Measurements from ENCODE around the gene KLK15.
"Not testable (repeated sequence)": the region's sequence is repeated elsewhere in the genome, so short reads cannot be mapped to it uniquely, and the experiment has no call there.

The KLK15 gene

GRCh38 chr19:50821248-50821612 is 12.1 kb downstream of the KLK15 start:
- DNase-seq (ENCODE audit: low read depth, low spot score) = no peak

- DNase-seq (ENCODE audit: low read depth, low spot score) = no peak
These were observed 12.7 kb downstream of the KLK15 start for GRCh38 chr19:50820549-50821247.

GRCh38 chr19:50820086-50820485 is 13.3 kb downstream of the KLK15 start:
- DNase-seq (ENCODE audit: low read depth, low spot score) = no peak

DNA sequence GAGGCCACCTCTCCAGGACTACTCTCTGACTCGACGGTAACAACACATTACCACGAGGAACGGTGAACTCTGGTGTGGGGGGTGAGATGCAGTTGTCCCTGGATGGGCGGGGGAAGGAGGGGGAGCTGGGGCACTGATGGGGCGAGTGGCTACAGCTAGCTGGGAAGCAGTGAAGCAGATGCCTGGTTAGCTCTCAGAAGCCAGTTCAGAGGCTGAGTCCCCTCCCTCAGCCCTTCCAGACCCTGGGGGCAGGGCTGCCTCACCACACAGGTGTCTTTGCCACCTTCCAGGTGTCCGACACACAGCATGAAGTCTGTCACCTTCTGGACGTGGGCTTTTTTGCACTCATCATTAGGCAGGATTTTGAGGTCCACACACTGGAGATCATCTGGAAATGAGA is 13.7 kb downstream of the KLK15 start:
- DNase-seq (ENCODE audit: low read depth, low spot score) = no peak

- DNase-seq (ENCODE audit: low read depth, low spot score) = no peak
These were observed 14.4 kb downstream of the KLK15 start for GRCh38 chr19:50818859-50819472.

DNA sequence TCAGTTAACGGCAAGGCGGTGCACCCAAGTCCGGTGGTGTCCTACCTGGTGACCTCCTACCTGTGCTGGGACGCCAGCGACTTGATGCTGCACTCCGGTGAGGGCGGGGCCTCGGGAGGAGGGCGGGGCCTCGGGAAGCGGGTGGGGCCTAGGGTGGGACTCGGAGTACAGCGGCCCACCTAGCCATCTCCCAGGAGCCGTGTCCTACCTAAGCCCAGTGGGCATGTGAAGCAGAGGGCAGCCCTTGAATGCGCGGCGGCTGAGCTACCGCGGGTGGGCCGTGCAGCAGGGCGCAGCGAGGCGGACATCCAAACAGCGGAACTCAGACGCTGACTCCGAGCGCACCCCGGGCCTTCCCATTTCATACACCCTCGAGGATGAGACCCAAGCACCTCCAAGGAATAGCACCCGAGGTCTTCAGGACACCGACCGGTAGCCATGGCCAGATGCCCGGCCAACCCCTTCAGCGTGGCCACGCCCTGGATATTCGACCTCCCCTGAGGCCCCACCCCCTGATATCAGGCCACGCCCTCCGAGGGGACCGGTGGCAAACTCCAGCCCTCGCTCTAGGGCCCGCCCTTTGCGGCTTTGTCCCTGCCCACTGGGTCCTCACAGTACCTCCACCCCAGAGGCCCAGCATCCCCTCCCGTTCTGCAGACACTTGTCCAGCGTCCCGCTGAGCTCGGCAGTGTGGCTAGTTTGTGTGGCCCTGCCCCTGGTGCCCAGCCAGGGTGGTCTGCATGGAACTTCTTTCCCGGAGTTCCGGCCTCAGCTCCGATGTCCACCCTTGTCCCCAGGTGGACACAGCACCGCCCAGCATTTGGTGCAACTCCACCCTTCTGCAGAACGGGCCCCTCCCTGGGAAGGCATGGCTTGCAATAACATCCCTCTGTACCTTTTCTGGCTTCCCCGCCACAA is 15.2 kb downstream of the KLK15 start:
- no peak for DNase-seq (ENCODE audit: low read depth, low spot score)

GRCh38 chr19:50815439-50815838 is 17.9 kb downstream of the KLK15 start:
- DNase-seq (ENCODE audit: low read depth, low spot score) = no peak

GRCh38 chr19:50814883-50815282 is 18.5 kb downstream of the KLK15 start:
- DNase-seq (ENCODE audit: low read depth, low spot score) = no peak

DNA sequence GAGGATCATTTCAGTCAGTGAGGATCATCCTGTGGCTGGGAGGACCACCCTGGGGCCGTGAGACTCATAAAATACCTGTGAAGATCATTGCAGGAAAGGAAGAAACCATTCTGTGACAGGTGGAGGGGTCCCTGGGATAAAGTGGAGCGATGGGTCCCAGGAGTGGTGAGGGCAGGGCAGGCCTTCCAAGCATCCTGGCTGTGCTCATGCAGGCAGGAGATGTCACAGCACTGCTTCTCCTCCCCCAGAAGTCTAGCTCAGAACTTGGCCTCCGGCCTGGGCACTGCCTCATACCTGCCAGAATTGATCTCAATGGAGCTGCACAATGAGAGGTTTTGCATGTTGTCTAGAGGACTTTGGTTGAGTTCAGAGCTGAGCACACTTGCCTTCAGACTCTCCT is 20.9 kb downstream of the KLK15 start:
- no peak for DNase-seq (ENCODE audit: low read depth, low spot score)

DNA sequence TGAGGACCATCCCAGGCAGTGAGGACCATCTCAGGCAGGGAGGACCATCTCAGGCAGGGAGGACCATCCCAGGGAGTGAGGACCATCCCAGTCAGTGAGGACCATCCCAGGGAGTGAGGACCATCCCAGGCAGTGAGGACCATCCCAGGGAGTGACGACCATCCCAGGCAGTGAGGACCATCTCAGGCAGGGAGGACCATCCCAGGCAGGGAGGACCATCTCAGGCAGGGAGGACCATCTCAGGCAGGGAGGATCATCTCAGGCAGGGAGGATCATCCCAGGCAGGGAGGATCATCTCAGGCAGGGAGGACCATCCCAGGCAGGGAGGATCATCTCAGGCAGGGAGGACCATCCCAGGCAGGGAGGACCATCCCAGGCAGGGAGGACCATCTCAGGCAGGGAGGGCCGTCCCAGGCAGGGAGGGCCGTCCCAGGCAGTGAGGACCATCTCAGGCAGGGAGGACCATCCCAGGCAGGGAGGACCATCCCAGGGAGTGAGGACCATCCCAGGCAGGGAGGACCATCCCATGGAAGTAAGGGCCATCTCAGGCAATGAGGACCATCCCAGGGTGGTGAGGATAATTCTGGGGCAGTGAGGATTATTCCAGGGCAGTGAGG is 21.6 kb downstream of the KLK15 start:
- DNase-seq (ENCODE audit: low read depth, low spot score) = not testable (repeated sequence)

DNA sequence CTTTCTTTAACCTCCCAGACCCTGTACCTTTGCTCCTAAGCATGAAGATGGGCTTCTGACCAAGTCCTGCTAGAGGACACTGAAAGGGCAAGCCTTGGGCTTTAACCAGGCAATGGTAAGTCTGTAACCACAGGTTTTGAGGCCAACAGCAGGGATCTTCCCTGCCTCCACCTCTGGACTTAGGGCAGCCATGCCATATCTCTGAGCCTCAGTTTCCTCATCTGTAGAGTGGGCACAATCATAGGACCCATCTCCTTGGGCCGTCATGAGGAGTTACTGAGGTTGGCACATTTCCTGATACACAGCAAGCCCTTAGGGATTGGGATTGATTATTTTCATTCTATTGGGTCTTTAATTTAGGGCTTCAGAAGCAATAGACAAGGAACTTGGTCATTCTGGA is 24.5 kb downstream of the KLK15 start:
- no peak for DNase-seq (ENCODE audit: low read depth, low spot score)

- DNase-seq (ENCODE audit: low read depth, low spot score) = peak; percentile 97
These were observed 28.7 kb downstream of the KLK15 start for GRCh38 chr19:50804420-50805272.

DNA sequence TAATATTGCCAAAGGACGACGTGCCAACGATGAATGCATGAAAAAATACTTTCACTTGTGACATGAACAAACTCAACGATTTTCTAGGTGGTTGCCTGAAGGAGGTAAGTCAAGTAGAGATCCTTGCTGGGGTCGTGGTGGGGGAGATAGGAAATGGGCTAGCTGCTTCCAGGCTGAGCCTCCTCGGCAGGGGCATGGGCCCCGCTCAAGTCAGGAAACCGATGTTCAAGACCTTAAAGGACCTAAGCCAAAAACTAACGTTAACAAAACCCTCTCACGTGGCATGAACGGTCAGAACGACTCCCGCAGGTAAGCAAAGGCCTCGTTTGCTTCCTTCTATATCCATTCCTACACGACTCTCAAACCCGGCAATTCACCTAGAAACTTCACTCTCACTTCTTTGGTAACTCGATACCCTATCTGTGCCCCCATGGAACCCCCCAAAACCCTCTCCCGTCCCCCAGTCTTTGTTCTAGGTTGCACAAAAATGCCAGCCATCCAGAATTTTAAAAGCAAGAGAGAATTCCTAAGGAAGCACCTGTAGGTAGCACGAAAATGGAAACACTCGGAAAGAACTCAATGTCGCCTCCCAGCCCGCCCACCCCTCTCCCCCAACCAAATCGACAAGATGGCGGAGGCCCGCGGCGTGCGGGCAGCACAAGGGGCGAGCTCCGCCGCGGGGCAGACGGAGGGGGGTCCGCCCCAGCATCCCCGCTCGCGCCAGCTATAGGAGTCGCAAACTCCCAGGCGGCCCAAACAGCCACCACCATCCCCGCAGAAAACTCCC is 29.5 kb downstream of the KLK15 start:
- no peak for DNase-seq (ENCODE audit: low read depth, low spot score)

GRCh38 chr19:50801107-50801506 is 32.3 kb downstream of the KLK15 start:
- DNase-seq (ENCODE audit: low read depth, low spot score) = no peak

DNA sequence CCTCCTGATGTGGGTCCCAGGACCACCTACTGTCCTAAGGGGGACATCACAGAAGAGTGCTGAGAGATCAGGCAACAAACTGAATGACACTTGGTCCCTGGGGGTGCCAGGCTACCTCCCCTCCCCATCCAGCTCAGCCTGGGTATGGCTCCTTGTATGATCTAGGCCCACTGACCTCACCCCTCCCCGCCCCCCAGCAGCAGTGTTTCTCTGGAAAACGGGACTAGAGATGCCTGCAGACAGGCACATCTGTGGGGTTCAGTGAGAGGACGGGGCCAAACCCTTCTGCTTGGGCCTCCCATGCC is 33.9 kb downstream of the KLK15 start:
- no peak for DNase-seq (ENCODE audit: low read depth, low spot score)

- no peak for DNase-seq (ENCODE audit: low read depth, low spot score)
These were observed 34.5 kb downstream of the KLK15 start for GRCh38 chr19:50798659-50799546.

- no peak for DNase-seq (ENCODE audit: low read depth, low spot score)
These were observed 35.4 kb downstream of the KLK15 start for GRCh38 chr19:50797781-50798658.

- DNase-seq (ENCODE audit: low read depth, low spot score) = no peak
These were observed 36.0 kb downstream of the KLK15 start for GRCh38 chr19:50797429-50797780.

All from activated naive CD8-positive, alpha-beta T cell treated with anti-CD3 and anti-CD28 coated beads, Interleukin-2, amount 50 U/mL, for 16 hours (primary cell).